ENCODE measurements around the gene BCL11A.

Gene BCL11A

DNA sequence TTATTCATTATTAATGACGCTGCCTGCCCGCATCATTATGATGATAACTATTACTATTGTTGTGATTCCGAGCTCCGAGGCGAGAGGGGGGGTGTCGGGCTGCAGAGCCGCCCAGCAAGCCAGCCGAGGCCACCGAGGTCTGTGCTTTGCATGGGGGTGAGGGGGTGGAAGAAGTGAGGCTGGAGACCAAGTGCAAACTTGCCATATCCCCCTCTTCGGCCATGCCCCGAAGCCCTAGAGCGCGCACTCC lies 3.6 kb downstream of the BCL11A start:
- peaks cover 17% of the 10 kb centered on the region for H3K36me3 ChIP-seq (ENCODE audit: insufficient read depth, insufficient read length, low read length)
- no peaks in the 10 kb centered on the region for H3K9me3 ChIP-seq (ENCODE audit: insufficient read depth, low read length)
- no peak for DNase-seq (ENCODE audit: low read depth, low spot score)
- no peak for TF ChIP-seq YY1 (IDR thresholded peaks at IDR 0.05; ENCODE audit: insufficient read depth, insufficient read length)
- TF ChIP-seq ZNF274 (IDR thresholded peaks at IDR 0.05; ENCODE audit: low read depth, low read length) = no peak
- no peak for TF ChIP-seq SUZ12 (IDR thresholded peaks at IDR 0.05; ENCODE audit: extremely low read depth, insufficient read depth, insufficient read length)
- H3K4me3 ChIP-seq (ENCODE audit: insufficient read length, low read depth) = peak overlapping the region; percentile 73
- peak overlapping the region; percentile 93 for H3K9ac ChIP-seq (ENCODE audit: insufficient read length, low read depth)
- no peaks in the 10 kb centered on the region for H3K27me3 ChIP-seq (ENCODE audit: insufficient read depth, insufficient read length)
- H3K4me1 ChIP-seq (ENCODE audit: insufficient read depth, insufficient read length) = no peaks in the 10 kb centered on the region

DNA sequence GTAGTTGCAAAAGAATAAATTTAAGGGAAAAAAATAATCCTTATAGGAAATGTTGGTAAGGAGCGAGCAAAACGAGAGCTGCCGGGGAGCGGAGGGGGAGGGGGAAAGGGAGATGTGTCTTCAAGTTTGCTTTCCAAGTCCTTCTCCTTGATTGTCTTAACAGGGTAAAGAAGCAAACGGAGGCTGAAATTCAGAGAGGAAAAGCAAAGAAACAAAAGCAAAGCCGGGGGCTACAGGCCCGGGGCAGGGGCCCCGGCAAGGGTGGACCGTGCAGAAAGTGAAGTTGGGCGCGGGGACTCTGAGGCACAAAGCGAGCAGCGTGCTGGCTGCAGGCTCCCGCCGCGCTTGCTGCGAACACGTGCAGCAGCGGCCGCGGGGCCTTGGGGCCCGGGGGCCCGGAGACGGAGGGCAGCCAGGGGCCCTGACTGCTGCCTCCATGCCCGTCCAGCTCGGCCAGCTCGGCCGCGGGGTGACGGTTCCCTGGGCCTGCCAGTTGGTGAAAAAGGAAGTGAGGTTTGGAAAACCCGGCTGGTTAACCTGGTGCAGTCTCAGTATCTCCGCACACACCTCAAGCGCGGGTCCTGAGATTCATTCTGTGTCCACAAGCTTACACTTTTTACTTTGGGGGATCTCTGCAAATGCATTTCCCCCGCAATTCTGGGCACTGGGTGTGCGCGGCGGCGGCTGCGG lies 4.1 kb downstream of the BCL11A start:
- peaks cover 22% of the 10 kb centered on the region for H3K36me3 ChIP-seq (ENCODE audit: insufficient read depth, insufficient read length, low read length)
- peak overlapping the region; percentile 93 for H3K9ac ChIP-seq (ENCODE audit: insufficient read length, low read depth)
- TF ChIP-seq YY1 (IDR thresholded peaks at IDR 0.05; ENCODE audit: insufficient read depth, insufficient read length) (no peak), SUZ12 (IDR thresholded peaks at IDR 0.05; ENCODE audit: extremely low read depth, insufficient read depth, insufficient read length) (no peak), ZNF274 (IDR thresholded peaks at IDR 0.05; ENCODE audit: low read depth, low read length) (no peak)
- no peaks in the 10 kb centered on the region for H3K9me3 ChIP-seq (ENCODE audit: insufficient read depth, low read length)
- H3K4me3 ChIP-seq (ENCODE audit: insufficient read length, low read depth) = peak overlapping the region; percentile 73
- H3K4me1 ChIP-seq (ENCODE audit: insufficient read depth, insufficient read length) = peaks cover 2% of the 10 kb centered on the region
- H3K27me3 ChIP-seq (ENCODE audit: insufficient read depth, insufficient read length) = no peaks in the 10 kb centered on the region
- DNase-seq (ENCODE audit: low read depth, low spot score) = no peak

- Histone ChIP-seq H3K27me3 (ENCODE audit: insufficient read depth, insufficient read length) (no peaks in the 10 kb centered on the region), H3K9ac (ENCODE audit: insufficient read length, low read depth) (peak overlapping the region; percentile 93), H3K9me3 (ENCODE audit: insufficient read depth, low read length) (no peaks in the 10 kb centered on the region), H3K36me3 (ENCODE audit: insufficient read depth, insufficient read length, low read length) (peaks cover 27% of the 10 kb centered on the region), H3K4me1 (ENCODE audit: insufficient read depth, insufficient read length) (peaks cover 2% of the 10 kb centered on the region), H3K4me3 (ENCODE audit: insufficient read length, low read depth) (peak overlapping the region; percentile 73)
- TF ChIP-seq YY1 (IDR thresholded peaks at IDR 0.05; ENCODE audit: insufficient read depth, insufficient read length) (no peak), ZNF274 (IDR thresholded peaks at IDR 0.05; ENCODE audit: low read depth, low read length) (no peak), SUZ12 (IDR thresholded peaks at IDR 0.05; ENCODE audit: extremely low read depth, insufficient read depth, insufficient read length) (no peak)
- DNase-seq (ENCODE audit: low read depth, low spot score) = no peak
These were observed 4.6 kb downstream of the BCL11A start for GRCh38 chr2:60548845-60549237.

GRCh38 chr2:60548311-60548710 lies 5.1 kb downstream of the BCL11A start:
- H3K4me1 ChIP-seq (ENCODE audit: insufficient read depth, insufficient read length) = peaks cover 2% of the 10 kb centered on the region
- H3K4me3 ChIP-seq (ENCODE audit: insufficient read length, low read depth) = no peak overlapping the region
- no peak for DNase-seq (ENCODE audit: low read depth, low spot score)
- H3K9me3 ChIP-seq (ENCODE audit: insufficient read depth, low read length) = no peaks in the 10 kb centered on the region
- H3K27me3 ChIP-seq (ENCODE audit: insufficient read depth, insufficient read length) = no peaks in the 10 kb centered on the region
- no peak for TF ChIP-seq ZNF274 (IDR thresholded peaks at IDR 0.05; ENCODE audit: low read depth, low read length)
- no peak for TF ChIP-seq YY1 (IDR thresholded peaks at IDR 0.05; ENCODE audit: insufficient read depth, insufficient read length)
- TF ChIP-seq SUZ12 (IDR thresholded peaks at IDR 0.05; ENCODE audit: extremely low read depth, insufficient read depth, insufficient read length) = no peak
- peaks cover 32% of the 10 kb centered on the region for H3K36me3 ChIP-seq (ENCODE audit: insufficient read depth, insufficient read length, low read length)
- no peak overlapping the region for H3K9ac ChIP-seq (ENCODE audit: insufficient read length, low read depth)

GRCh38 chr2:60547841-60548240 lies 5.6 kb downstream of the BCL11A start:
- Histone ChIP-seq H3K9me3 (ENCODE audit: insufficient read depth, low read length) (no peaks in the 10 kb centered on the region), H3K4me3 (ENCODE audit: insufficient read length, low read depth) (no peak overlapping the region), H3K27me3 (ENCODE audit: insufficient read depth, insufficient read length) (no peaks in the 10 kb centered on the region), H3K36me3 (ENCODE audit: insufficient read depth, insufficient read length, low read length) (peaks cover 32% of the 10 kb centered on the region), H3K9ac (ENCODE audit: insufficient read length, low read depth) (no peak overlapping the region), H3K4me1 (ENCODE audit: insufficient read depth, insufficient read length) (peaks cover 2% of the 10 kb centered on the region)
- no peak for DNase-seq (ENCODE audit: low read depth, low spot score)
- TF ChIP-seq ZNF274 (IDR thresholded peaks at IDR 0.05; ENCODE audit: low read depth, low read length) = no peak
- TF ChIP-seq SUZ12 (IDR thresholded peaks at IDR 0.05; ENCODE audit: extremely low read depth, insufficient read depth, insufficient read length) = no peak
- no peak for TF ChIP-seq YY1 (IDR thresholded peaks at IDR 0.05; ENCODE audit: insufficient read depth, insufficient read length)

DNA sequence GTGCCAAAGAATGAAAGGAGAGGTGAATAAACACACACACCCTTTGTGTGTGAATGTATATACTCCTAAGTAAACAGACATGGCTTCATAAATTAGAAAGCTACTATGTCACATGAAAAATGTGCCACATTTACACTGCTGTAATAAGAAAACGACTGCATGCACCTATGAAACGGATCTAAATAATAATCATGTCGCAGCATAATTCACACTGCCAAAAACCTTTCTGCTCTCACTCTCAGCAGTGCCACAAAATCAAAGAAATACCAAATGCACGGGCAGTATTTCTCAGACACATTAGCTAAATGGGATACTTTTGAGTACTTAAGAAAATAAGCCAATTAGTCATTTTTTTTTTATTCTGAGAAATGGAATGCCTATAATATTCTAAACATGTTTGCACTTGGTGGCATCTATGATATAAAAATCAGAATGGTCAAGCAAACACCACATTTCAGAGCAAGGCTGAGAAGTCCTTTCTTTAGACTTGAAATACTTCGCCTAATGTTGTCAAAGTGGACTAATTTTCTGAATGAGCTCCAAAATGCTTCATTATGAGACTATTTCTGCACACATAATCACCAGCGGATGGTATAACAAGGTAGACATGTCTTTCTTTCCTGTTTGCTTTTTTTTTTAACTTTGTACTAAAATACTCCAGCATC lies 6.6 kb downstream of the BCL11A start:
- peaks cover 34% of the 10 kb centered on the region for H3K36me3 ChIP-seq (ENCODE audit: insufficient read depth, insufficient read length, low read length)
- DNase-seq (ENCODE audit: low read depth, low spot score) = no peak
- no peaks in the 10 kb centered on the region for H3K9me3 ChIP-seq (ENCODE audit: insufficient read depth, low read length)
- no peak overlapping the region for H3K4me3 ChIP-seq (ENCODE audit: insufficient read length, low read depth)
- peaks cover 2% of the 10 kb centered on the region for H3K4me1 ChIP-seq (ENCODE audit: insufficient read depth, insufficient read length)
- H3K27me3 ChIP-seq (ENCODE audit: insufficient read depth, insufficient read length) = no peaks in the 10 kb centered on the region
- H3K9ac ChIP-seq (ENCODE audit: insufficient read length, low read depth) = no peak overlapping the region
- no peak for TF ChIP-seq SUZ12 (IDR thresholded peaks at IDR 0.05; ENCODE audit: extremely low read depth, insufficient read depth, insufficient read length)
- TF ChIP-seq YY1 (IDR thresholded peaks at IDR 0.05; ENCODE audit: insufficient read depth, insufficient read length) = no peak
- no peak for TF ChIP-seq ZNF274 (IDR thresholded peaks at IDR 0.05; ENCODE audit: low read depth, low read length)

GRCh38 chr2:60544954-60545560 lies 8.4 kb downstream of the BCL11A start:
- no peak overlapping the region for H3K9ac ChIP-seq (ENCODE audit: insufficient read length, low read depth)
- H3K27me3 ChIP-seq (ENCODE audit: insufficient read depth, insufficient read length) = no peaks in the 10 kb centered on the region
- H3K4me3 ChIP-seq (ENCODE audit: insufficient read length, low read depth) = no peak overlapping the region

More at GRCh38 chr2:60544954-60545560, 8.4 kb downstream of the BCL11A start:
- no peak for DNase-seq (ENCODE audit: low read depth, low spot score)
- peaks cover 42% of the 10 kb centered on the region for H3K36me3 ChIP-seq (ENCODE audit: insufficient read depth, insufficient read length, low read length)
- no peaks in the 10 kb centered on the region for H3K9me3 ChIP-seq (ENCODE audit: insufficient read depth, low read length)
- no peak for TF ChIP-seq SUZ12 (IDR thresholded peaks at IDR 0.05; ENCODE audit: extremely low read depth, insufficient read depth, insufficient read length)
- TF ChIP-seq YY1 (IDR thresholded peaks at IDR 0.05; ENCODE audit: insufficient read depth, insufficient read length) = no peak
- no peak for TF ChIP-seq ZNF274 (IDR thresholded peaks at IDR 0.05; ENCODE audit: low read depth, low read length)
- H3K4me1 ChIP-seq (ENCODE audit: insufficient read depth, insufficient read length) = peaks cover 2% of the 10 kb centered on the region
